GM23338 (cell line): Measurements from ENCODE around the gene TXNRD3. TPM values are rescaled to one million over a fixed set of nuclear protein-coding genes. Genes with fewer than 3 reads are reported as not detected.

ENCODE experiments used
- ATAC-seq: fragments of 200-7000 bp; cut with Tn5 transposase; 3 replicates; pipeline ENCODE4 v1.9.1; 2020
- DNase-seq: peaks from one replicate; pipeline ENCODE4 v3.0.0-alpha.2; 2015; ENCODE audit warnings: low spot score
- H2AFZ ChIP-seq: fragments of 200-600 bp; sonication (generic); 2 replicates; pipeline ENCODE4 v1.8.0; 2016; ENCODE audit warnings: antibody characterized with exemption, mild to moderate bottlenecking, moderate library complexity
- H3F3A ChIP-seq: fragments of 200-600 bp; sonication (generic); replicated peaks from 2 replicates; pipeline ENCODE4 v1.8.0; 2017; ENCODE audit warnings: antibody characterized with exemption, mixed run types, low read depth
- H3K27ac ChIP-seq: fragments of 200-600 bp; sonication (generic); 2 replicates; pipeline ENCODE4 v1.6.1; 2016; ENCODE audit warnings: low read depth
- H3K27me3 ChIP-seq: fragments of 200-600 bp; sonication (generic); 2 replicates; pipeline ENCODE4 v1.8.0; 2016; ENCODE audit warnings: mild to moderate bottlenecking, mixed run types, moderate library complexity; ENCODE audit not compliant: insufficient read depth
- H3K36me3 ChIP-seq: fragments of 200-600 bp; sonication (generic); 2 replicates; pipeline ENCODE4 v1.8.0; 2016; ENCODE audit warnings: mild to moderate bottlenecking; ENCODE audit not compliant: insufficient read depth
- H3K4me1 ChIP-seq: fragments of 200-600 bp; sonication (generic); 2 replicates; pipeline ENCODE4 v1.8.0; 2016; ENCODE audit warnings: mild to moderate bottlenecking, moderate library complexity; ENCODE audit not compliant: insufficient read depth
- H3K4me2 ChIP-seq: fragments of 200-600 bp; sonication (generic); 2 replicates; pipeline ENCODE4 v1.7.1; 2017; ENCODE audit warnings: mixed run types
- H3K4me3 ChIP-seq: fragments of 200-600 bp; sonication (generic); 2 replicates; pipeline ENCODE4 v1.6.1; 2016; ENCODE audit warnings: mixed run types
- H3K79me2 ChIP-seq: fragments of 200-600 bp; sonication (generic); replicated peaks from 2 replicates; pipeline ENCODE4 v1.8.0; 2017; ENCODE audit warnings: mild to moderate bottlenecking; ENCODE audit not compliant: insufficient read depth
- H3K9me2 ChIP-seq: fragments of 200-600 bp; sonication (generic); 2 replicates; pipeline ENCODE4 v1.8.0; 2017; ENCODE audit not compliant: insufficient read depth
- H4K20me1 ChIP-seq: fragments of 200-600 bp; sonication (generic); replicated peaks from 2 replicates; pipeline ENCODE4 v1.8.0; 2017; ENCODE audit warnings: mild to moderate bottlenecking; ENCODE audit not compliant: insufficient read depth
- H3K27ac Mint-ChIP-seq: 2 replicates; pipeline ENCODE4 v1.8.0; 2020; ENCODE audit warnings: inconsistent platforms, mild to moderate bottlenecking, moderate library complexity, mixed read lengths
- H3K27me3 Mint-ChIP-seq: 3 replicates; pipeline ENCODE4 v1.8.0; 2022; ENCODE audit warnings: low read depth, mild to moderate bottlenecking, moderate library complexity, mixed read lengths, inconsistent platforms; ENCODE audit not compliant: insufficient read depth, poor library complexity
- H3K36me3 Mint-ChIP-seq: 3 replicates; pipeline ENCODE4 v1.8.0; 2021; ENCODE audit warnings: low read depth, mild to moderate bottlenecking, inconsistent platforms, moderate library complexity, mixed read lengths
- H3K4me1 Mint-ChIP-seq: 3 replicates; pipeline ENCODE4 v1.8.0; 2020; ENCODE audit warnings: mild to moderate bottlenecking, inconsistent platforms, mixed read lengths
- H3K4me3 Mint-ChIP-seq: 3 replicates; pipeline ENCODE4 v1.8.0; 2021; ENCODE audit warnings: moderate library complexity, mild to moderate bottlenecking, inconsistent platforms, mixed read lengths
- H3K9me3 Mint-ChIP-seq: 3 replicates; pipeline ENCODE4 v1.8.0; 2020; ENCODE audit warnings: moderate library complexity, mild to moderate bottlenecking, inconsistent platforms, mixed read lengths
- CREB1 ChIP-seq: fragments of 250-450 bp; sonication (Bioruptor Pico); IDR thresholded peaks from 2 replicates; pipeline ENCODE4 v1.5.0; 2020; ENCODE audit warnings: low read depth, mild to moderate bottlenecking, moderate library complexity
- EZH2 ChIP-seq: fragments of 200-600 bp; sonication (generic); IDR thresholded peaks from one replicate; pipeline ENCODE4 v1.8.0; 2017; ENCODE audit warnings: antibody characterized with exemption, mild to moderate bottlenecking, low read depth; ENCODE audit not compliant: unreplicated experiment
- EZH2phosphoT487 ChIP-seq: fragments of 200-600 bp; sonication (generic); IDR thresholded peaks from one replicate; pipeline ENCODE4 v1.8.1; 2018; ENCODE audit warnings: antibody characterized with exemption; ENCODE audit not compliant: unreplicated experiment
- JUNB ChIP-seq: IDR thresholded peaks from one replicate; pipeline ENCODE4 v1.6.1; 2016; ENCODE audit warnings: antibody characterized with exemption; ENCODE audit not compliant: unreplicated experiment
- NANOG ChIP-seq: IDR thresholded peaks from 2 replicates; pipeline ENCODE4 v1.6.1; 2016; ENCODE audit warnings: antibody characterized with exemption, borderline replicate concordance
- POLR2AphosphoS5 ChIP-seq: IDR thresholded peaks from 2 replicates; pipeline ENCODE4 v1.6.1; 2016; ENCODE audit warnings: antibody characterized with exemption, low read depth
- STAT1 ChIP-seq: IDR thresholded peaks from one replicate; pipeline ENCODE4 v1.6.1; 2016; ENCODE audit warnings: antibody characterized with exemption; ENCODE audit not compliant: unreplicated experiment
- ZNF114 ChIP-seq: fragments of 250-450 bp; sonication (Bioruptor Pico); IDR thresholded peaks from 2 replicates; pipeline ENCODE4 v1.5.0; 2020; ENCODE audit warnings: mild to moderate bottlenecking, moderate library complexity
- ZNF331 ChIP-seq: fragments of 250-450 bp; sonication (Bioruptor Pico); IDR thresholded peaks from 2 replicates; pipeline ENCODE4 v1.5.0; 2020; ENCODE audit warnings: low read depth, mild to moderate bottlenecking, moderate library complexity
- ZNF462 ChIP-seq: fragments of 250-450 bp; sonication (Bioruptor Pico); IDR thresholded peaks from 2 replicates; pipeline ENCODE4 v1.5.0; 2020; ENCODE audit warnings: mild to moderate bottlenecking, moderate library complexity
- polyA plus RNA-seq: library from polyadenylated mRNA; unstranded; fragments of >200 nt; fragmentation: Nextera tagmentation; extraction: Ambion mirVana; gene quantifications from 2 replicates; pipeline ENCODE4 v1.2.1, GENCODE V29; 2016
- total RNA-seq: library from RNA; depleted of rRNA; stranded (reverse); fragments of >200 nt; shearing (Covaris generic); gene quantifications from 2 replicates; pipeline ENCODE4 v1.2.3, GENCODE V29; 2014
- TF ChIP-seq, protein P1 (sequence below): IDR thresholded peaks from one replicate; pipeline ENCODE4 v1.6.1; 2018; ENCODE audit warnings: antibody characterized with exemption; ENCODE audit not compliant: unreplicated experiment
- TF ChIP-seq, protein P2 (sequence below): IDR thresholded peaks from 2 replicates; pipeline ENCODE4 v1.6.1; 2016; ENCODE audit warnings: antibody characterized with exemption
- TF ChIP-seq, protein P3 (sequence below), 2 experiments: fragments of 200-600 bp in 1 of 2; sonication (generic) in 1 of 2; conservative IDR thresholded peaks; 2 replicates each; pipeline versions ENCODE4 v1.5.1 to v1.6.1; 2016 to 2017; ENCODE audit warnings: antibody characterized with exemption in 2 of 2, low read depth in 2 of 2, mild to moderate bottlenecking in 2 of 2, moderate library complexity in 1 of 2

The TXNRD3 gene
- total and polyA plus RNA-seq, 2 experiments from 2014 or later, result 3.0 to 4.1 TPM

DNA sequence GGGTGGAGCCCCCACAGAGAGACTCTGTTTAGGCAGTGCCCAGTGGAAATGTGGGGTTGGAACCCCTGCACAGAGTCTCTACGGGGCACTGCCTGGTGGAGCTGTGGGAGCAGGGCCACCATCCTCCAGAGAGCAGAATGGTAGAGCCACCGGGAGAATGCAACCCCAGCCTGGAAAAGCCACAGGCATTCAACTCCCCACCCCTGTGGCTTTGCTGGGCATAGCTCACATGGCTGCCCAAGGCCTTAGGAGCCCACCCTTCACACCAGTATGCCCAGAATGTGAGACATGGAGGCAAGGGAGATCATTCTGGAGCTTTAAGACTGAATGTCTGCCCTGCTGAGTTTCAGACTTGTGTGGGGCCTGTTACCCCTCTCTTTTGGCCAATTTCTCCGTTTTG is 30.1 kb upstream of the TXNRD3 start:
- Histone ChIP-seq H3K4me3 (no peak overlapping the region), H3F3A (no peaks in the 10 kb centered on the region), H3K36me3 (no peaks in the 10 kb centered on the region), H3K4me1 (peaks cover 4% of the 10 kb centered on the region), H3K27me3 (peaks cover 7% of the 10 kb centered on the region), H4K20me1 (no peaks in the 10 kb centered on the region), H3K79me2 (no peaks in the 10 kb centered on the region), H2AFZ (no peak overlapping the region), H3K27ac (no peak overlapping the region), H3K9me2 (no peaks in the 10 kb centered on the region), H3K4me2 (no peak overlapping the region)
- no peaks in the 10 kb centered on the region for H3K9me3 Mint-ChIP-seq
- H3K27ac Mint-ChIP-seq, result no peak overlapping the region
- peaks cover 3% of the 10 kb centered on the region for H3K27me3 Mint-ChIP-seq
- no peaks in the 10 kb centered on the region for H3K36me3 Mint-ChIP-seq
- H3K4me1 Mint-ChIP-seq, result peaks cover 26% of the 10 kb centered on the region
- no peak for ATAC-seq
- no peak for DNase-seq
- no peak for TF ChIP-seq EZH2
- TF ChIP-seq ZNF114 (CRISPR knock-in tag), result no peak
- no peak for TF ChIP-seq CREB1 (CRISPR knock-in tag)
- no peak for TF ChIP-seq EZH2phosphoT487
- TF ChIP-seq, protein P1, sequence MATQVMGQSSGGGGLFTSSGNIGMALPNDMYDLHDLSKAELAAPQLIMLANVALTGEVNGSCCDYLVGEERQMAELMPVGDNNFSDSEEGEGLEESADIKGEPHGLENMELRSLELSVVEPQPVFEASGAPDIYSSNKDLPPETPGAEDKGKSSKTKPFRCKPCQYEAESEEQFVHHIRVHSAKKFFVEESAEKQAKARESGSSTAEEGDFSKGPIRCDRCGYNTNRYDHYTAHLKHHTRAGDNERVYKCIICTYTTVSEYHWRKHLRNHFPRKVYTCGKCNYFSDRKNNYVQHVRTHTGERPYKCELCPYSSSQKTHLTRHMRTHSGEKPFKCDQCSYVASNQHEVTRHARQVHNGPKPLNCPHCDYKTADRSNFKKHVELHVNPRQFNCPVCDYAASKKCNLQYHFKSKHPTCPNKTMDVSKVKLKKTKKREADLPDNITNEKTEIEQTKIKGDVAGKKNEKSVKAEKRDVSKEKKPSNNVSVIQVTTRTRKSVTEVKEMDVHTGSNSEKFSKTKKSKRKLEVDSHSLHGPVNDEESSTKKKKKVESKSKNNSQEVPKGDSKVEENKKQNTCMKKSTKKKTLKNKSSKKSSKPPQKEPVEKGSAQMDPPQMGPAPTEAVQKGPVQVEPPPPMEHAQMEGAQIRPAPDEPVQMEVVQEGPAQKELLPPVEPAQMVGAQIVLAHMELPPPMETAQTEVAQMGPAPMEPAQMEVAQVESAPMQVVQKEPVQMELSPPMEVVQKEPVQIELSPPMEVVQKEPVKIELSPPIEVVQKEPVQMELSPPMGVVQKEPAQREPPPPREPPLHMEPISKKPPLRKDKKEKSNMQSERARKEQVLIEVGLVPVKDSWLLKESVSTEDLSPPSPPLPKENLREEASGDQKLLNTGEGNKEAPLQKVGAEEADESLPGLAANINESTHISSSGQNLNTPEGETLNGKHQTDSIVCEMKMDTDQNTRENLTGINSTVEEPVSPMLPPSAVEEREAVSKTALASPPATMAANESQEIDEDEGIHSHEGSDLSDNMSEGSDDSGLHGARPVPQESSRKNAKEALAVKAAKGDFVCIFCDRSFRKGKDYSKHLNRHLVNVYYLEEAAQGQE, result no peak
- TF ChIP-seq POLR2AphosphoS5, result no peak
- no peak for TF ChIP-seq JUNB
- TF ChIP-seq NANOG, result no peak
- TF ChIP-seq ZNF331 (CRISPR knock-in tag), result no peak
- TF ChIP-seq STAT1, result no peak
- TF ChIP-seq, protein P2, sequence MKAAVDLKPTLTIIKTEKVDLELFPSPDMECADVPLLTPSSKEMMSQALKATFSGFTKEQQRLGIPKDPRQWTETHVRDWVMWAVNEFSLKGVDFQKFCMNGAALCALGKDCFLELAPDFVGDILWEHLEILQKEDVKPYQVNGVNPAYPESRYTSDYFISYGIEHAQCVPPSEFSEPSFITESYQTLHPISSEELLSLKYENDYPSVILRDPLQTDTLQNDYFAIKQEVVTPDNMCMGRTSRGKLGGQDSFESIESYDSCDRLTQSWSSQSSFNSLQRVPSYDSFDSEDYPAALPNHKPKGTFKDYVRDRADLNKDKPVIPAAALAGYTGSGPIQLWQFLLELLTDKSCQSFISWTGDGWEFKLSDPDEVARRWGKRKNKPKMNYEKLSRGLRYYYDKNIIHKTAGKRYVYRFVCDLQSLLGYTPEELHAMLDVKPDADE, result no peak
- TF ChIP-seq ZNF462 (CRISPR knock-in tag), result no peak
- TF ChIP-seq, protein P3, sequence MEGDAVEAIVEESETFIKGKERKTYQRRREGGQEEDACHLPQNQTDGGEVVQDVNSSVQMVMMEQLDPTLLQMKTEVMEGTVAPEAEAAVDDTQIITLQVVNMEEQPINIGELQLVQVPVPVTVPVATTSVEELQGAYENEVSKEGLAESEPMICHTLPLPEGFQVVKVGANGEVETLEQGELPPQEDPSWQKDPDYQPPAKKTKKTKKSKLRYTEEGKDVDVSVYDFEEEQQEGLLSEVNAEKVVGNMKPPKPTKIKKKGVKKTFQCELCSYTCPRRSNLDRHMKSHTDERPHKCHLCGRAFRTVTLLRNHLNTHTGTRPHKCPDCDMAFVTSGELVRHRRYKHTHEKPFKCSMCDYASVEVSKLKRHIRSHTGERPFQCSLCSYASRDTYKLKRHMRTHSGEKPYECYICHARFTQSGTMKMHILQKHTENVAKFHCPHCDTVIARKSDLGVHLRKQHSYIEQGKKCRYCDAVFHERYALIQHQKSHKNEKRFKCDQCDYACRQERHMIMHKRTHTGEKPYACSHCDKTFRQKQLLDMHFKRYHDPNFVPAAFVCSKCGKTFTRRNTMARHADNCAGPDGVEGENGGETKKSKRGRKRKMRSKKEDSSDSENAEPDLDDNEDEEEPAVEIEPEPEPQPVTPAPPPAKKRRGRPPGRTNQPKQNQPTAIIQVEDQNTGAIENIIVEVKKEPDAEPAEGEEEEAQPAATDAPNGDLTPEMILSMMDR (conservative IDR thresholded peaks at IDR 0.05; ENCODE audit: low read depth in 2 of 2), result no peak
- no peak overlapping the region for H3K4me3 Mint-ChIP-seq
